Measurements from ENCODE around the gene RALGPS1.

The RALGPS1 gene

GRCh38 chr9:127122176-127123063 lies 207.8 kb downstream of the RALGPS1 start, which contains the start of gene ANGPTL2:
Gene ANGPTL2 (minus strand): TSS chr9:127122635. CDS start chr9:127108731, 13,904 bp downstream.
- DNase-seq (ENCODE audit: low read depth, low spot score): no peak
- no peak within 1 kb of the TSS for H3K4me3 ChIP-seq (ENCODE audit: low read length)

- no peak for DNase-seq (ENCODE audit: low read depth, low spot score)
- H3K4me3 ChIP-seq (ENCODE audit: low read length): no peak overlapping the region
Measured at GRCh38 chr9:127123064-127123890, 208.7 kb downstream of the RALGPS1 start.

- no peak for DNase-seq (ENCODE audit: low read depth, low spot score)
- H3K4me3 ChIP-seq (ENCODE audit: low read length): no peak overlapping the region
Measured at GRCh38 chr9:127124111-127124531, 209.5 kb downstream of the RALGPS1 start.

- no peak for DNase-seq (ENCODE audit: low read depth, low spot score)
- H3K4me3 ChIP-seq (ENCODE audit: low read length): no peak overlapping the region
Measured at GRCh38 chr9:127124792-127125191, 210.2 kb downstream of the RALGPS1 start.

- no peak overlapping the region for H3K4me3 ChIP-seq (ENCODE audit: low read length)
- DNase-seq (ENCODE audit: low read depth, low spot score): no peak
Measured at GRCh38 chr9:127126971-127127370, 212.4 kb downstream of the RALGPS1 start.

- no peak overlapping the region for H3K4me3 ChIP-seq (ENCODE audit: low read length)
- DNase-seq (ENCODE audit: low read depth, low spot score): no peak
Measured at GRCh38 chr9:127128341-127129072, 213.9 kb downstream of the RALGPS1 start.

- no peak for DNase-seq (ENCODE audit: low read depth, low spot score)
- no peak overlapping the region for H3K4me3 ChIP-seq (ENCODE audit: low read length)
Measured at GRCh38 chr9:127129073-127129717, 214.6 kb downstream of the RALGPS1 start.

GRCh38 chr9:127129718-127130085 lies 215.1 kb downstream of the RALGPS1 start:
- no peak for DNase-seq (ENCODE audit: low read depth, low spot score)
- no peak overlapping the region for H3K4me3 ChIP-seq (ENCODE audit: low read length)

- H3K4me3 ChIP-seq (ENCODE audit: low read length): no peak overlapping the region
- DNase-seq (ENCODE audit: low read depth, low spot score): no peak
Measured at GRCh38 chr9:127130235-127130634, 215.7 kb downstream of the RALGPS1 start.

- no peak overlapping the region for H3K4me3 ChIP-seq (ENCODE audit: low read length)
- no peak for DNase-seq (ENCODE audit: low read depth, low spot score)
Measured at GRCh38 chr9:127130661-127131538, 216.3 kb downstream of the RALGPS1 start.

- no peak overlapping the region for H3K4me3 ChIP-seq (ENCODE audit: low read length)
- no peak for DNase-seq (ENCODE audit: low read depth, low spot score)
Measured at GRCh38 chr9:127131871-127132270, 217.3 kb downstream of the RALGPS1 start.

GRCh38 chr9:127132375-127132774 lies 217.8 kb downstream of the RALGPS1 start:
- no peak for DNase-seq (ENCODE audit: low read depth, low spot score)
- no peak overlapping the region for H3K4me3 ChIP-seq (ENCODE audit: low read length)

- H3K4me3 ChIP-seq (ENCODE audit: low read length): no peak overlapping the region
- no peak for DNase-seq (ENCODE audit: low read depth, low spot score)
Measured at GRCh38 chr9:127132921-127133647, 218.5 kb downstream of the RALGPS1 start.

GRCh38 chr9:127133739-127134167 lies 219.2 kb downstream of the RALGPS1 start:
- DNase-seq (ENCODE audit: low read depth, low spot score): no peak
- no peak overlapping the region for H3K4me3 ChIP-seq (ENCODE audit: low read length)

GRCh38 chr9:127135056-127135745 lies 220.6 kb downstream of the RALGPS1 start:
- no peak for DNase-seq (ENCODE audit: low read depth, low spot score)
- H3K4me3 ChIP-seq (ENCODE audit: low read length): no peak overlapping the region

GRCh38 chr9:127136081-127136879 lies 221.7 kb downstream of the RALGPS1 start:
- DNase-seq (ENCODE audit: low read depth, low spot score): no peak
- no peak overlapping the region for H3K4me3 ChIP-seq (ENCODE audit: low read length)

Measured in Jurkat, Clone E6-1 (cell line).